Measurements from ENCODE around the gene RHBDL2. TPM values are rescaled to one million over a fixed set of nuclear protein-coding genes. Genes with fewer than 3 reads are reported as not detected.

The RHBDL2 gene
- total and polyA plus RNA-seq, 2 donors (not counting 3 experiments of a cell fraction or from before 2014, with no cell fraction given), result 0.06 to 1.4 TPM

DNA sequence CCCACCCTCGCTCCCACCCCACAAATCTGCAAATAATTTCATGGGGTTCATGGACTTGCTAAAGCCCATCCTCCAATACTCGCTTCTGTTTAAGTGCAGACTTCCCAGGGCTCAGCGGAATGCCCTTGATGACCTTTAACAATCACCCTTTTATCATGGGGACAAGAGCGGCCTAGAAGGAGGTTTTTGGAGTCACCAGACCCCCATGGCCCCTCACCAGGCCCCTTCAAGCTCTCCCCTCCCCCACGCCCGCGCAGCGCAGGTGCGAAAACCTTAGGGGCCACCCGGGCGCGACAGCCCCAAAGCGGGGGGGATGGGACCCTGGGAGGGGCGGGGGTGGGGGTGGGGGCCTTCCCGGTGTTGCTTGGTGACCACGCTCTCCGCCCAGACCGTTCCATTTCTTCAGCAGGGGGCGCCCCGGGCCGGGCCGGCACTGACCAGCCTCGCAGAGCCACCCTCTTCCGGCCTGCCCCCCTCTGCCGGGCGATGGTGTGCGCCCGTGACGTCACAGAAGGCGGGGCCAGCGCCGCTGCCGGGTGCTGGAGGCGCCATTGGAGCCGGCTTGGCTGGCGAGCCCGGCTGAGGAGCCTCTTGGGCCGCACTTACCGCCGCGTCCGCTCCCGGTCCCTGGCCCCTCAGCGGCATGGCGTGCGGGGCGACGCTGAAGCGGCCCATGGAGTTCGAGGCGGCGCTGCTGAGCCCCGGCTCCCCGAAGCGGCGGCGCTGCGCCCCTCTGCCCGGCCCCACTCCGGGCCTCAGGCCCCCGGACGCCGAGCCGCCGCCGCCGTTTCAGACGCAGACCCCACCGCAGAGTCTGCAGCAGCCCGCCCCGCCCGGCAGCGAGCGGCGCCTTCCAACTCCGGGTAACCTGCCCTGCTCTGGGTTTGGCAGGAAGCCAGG lies 49.4 kb upstream of the RHBDL2 start, which contains the start of gene AKIRIN1:
Gene AKIRIN1 (plus strand): TSS at position 539 of the 900 bp plus-strand sequence. CDS start 105 bp downstream, at position 644.
- H3K79me2 ChIP-seq (ENCODE audit: control insufficient read depth, insufficient read depth, low read length), result peaks cover 49% of the 10 kb centered on the region
- peak within 1 kb of the TSS; percentile 85 for H3K27ac ChIP-seq (ENCODE audit: insufficient read depth, low read depth, low read length)
- H3K9me1 ChIP-seq (replicated peaks; ENCODE audit: control insufficient read depth, extremely low read depth, insufficient read depth, low read length), result no peaks in the 10 kb centered on the region
- H3K9me3 ChIP-seq (replicated peaks; ENCODE audit: control insufficient read depth, insufficient read depth, low read length), result no peaks in the 10 kb centered on the region
- DNase-seq (ENCODE audit: low read depth, low spot score) (peak; percentile 97), FAIRE-seq (peak; percentile 89)
- H3K4me1 ChIP-seq (ENCODE audit: control insufficient read depth, extremely low read depth, insufficient read depth, low read length), result peaks cover 27% of the 10 kb centered on the region
- peaks cover 0 to 3% of the 10 kb centered on the region in 2 experiments for H3K36me3 ChIP-seq (ENCODE audit: control insufficient read depth in 2 of 2, extremely low read depth in 1 of 2, insufficient read depth in 2 of 2, low read length in 2 of 2)
- intact Hi-C loops (cut with micrococcal nuclease), result loop anchor here (1.0 to 5.0 kb wide), 4 partner anchors 35 to 586 kb away; partner anchors contain the start of genes MYCBP, NDUFS5, PABPC4 and RRAGC
- H3K9ac ChIP-seq (replicated peaks; ENCODE audit: extremely low read depth, insufficient read depth, low read length), result peak within 1 kb of the TSS; percentile 98
- CTCF ChIA-PET, result no interaction called here
- peak within 1 kb of the TSS; percentile 67 to 83 (median 82) for H3K4me3 ChIP-seq (replicated peaks in 1 of 3; ENCODE audit: insufficient read depth in 1 of 3, low read depth in 1 of 3, low read length in 3 of 3)
- dilution Hi-C loops (cut with MboI; ENCODE audit: extremely low pct_ligation_motif_present, low sequenced_read_pairs), result no loop called here
- no TSS peak for BruUV-seq (replicated peaks)
- H2AFZ ChIP-seq (ENCODE audit: low read depth, low read length), result peak within 1 kb of the TSS; percentile 100
- POLR2A ChIA-PET, result no interaction called here
- no peaks in the 10 kb centered on the region for H3K27me3 ChIP-seq (ENCODE audit: control insufficient read depth in 2 of 2, insufficient read depth in 2 of 2, low read length in 2 of 2)
- TF ChIP-seq MYC (IDR thresholded peaks at IDR 0.05; ENCODE audit: low read depth, low read length) (no peak), FOS (IDR thresholded peaks at IDR 0.05; ENCODE audit: borderline replicate concordance, insufficient read depth, low read length) (no peak), POLR2AphosphoS5 (IDR thresholded peaks at IDR 0.05; ENCODE audit: insufficient read depth, low read depth, low read length) (peak; percentile 98), POLR2A (IDR thresholded peaks at IDR 0.05; ENCODE audit: low read depth, low read length) (peak; percentile 95), GATA2 (IDR thresholded peaks at IDR 0.05; ENCODE audit: insufficient read depth, insufficient read length, low read depth, low read length) (no peak), EZH2 (IDR thresholded peaks at IDR 0.05; ENCODE audit: borderline replicate concordance, low read depth, low read length, severe bottlenecking) (no peak), JUN (IDR thresholded peaks at IDR 0.05; ENCODE audit: borderline replicate concordance, insufficient read depth, insufficient read length, low read depth) (no peak)
- TF ChIP-seq, protein P1, sequence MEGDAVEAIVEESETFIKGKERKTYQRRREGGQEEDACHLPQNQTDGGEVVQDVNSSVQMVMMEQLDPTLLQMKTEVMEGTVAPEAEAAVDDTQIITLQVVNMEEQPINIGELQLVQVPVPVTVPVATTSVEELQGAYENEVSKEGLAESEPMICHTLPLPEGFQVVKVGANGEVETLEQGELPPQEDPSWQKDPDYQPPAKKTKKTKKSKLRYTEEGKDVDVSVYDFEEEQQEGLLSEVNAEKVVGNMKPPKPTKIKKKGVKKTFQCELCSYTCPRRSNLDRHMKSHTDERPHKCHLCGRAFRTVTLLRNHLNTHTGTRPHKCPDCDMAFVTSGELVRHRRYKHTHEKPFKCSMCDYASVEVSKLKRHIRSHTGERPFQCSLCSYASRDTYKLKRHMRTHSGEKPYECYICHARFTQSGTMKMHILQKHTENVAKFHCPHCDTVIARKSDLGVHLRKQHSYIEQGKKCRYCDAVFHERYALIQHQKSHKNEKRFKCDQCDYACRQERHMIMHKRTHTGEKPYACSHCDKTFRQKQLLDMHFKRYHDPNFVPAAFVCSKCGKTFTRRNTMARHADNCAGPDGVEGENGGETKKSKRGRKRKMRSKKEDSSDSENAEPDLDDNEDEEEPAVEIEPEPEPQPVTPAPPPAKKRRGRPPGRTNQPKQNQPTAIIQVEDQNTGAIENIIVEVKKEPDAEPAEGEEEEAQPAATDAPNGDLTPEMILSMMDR (IDR thresholded peaks at IDR 0.05; ENCODE audit: extremely low read depth in 1 of 2, insufficient read depth in 1 of 2, low read depth in 1 of 2, low read length in 2 of 2), result no peak
- TF ChIP-seq, protein P2, sequence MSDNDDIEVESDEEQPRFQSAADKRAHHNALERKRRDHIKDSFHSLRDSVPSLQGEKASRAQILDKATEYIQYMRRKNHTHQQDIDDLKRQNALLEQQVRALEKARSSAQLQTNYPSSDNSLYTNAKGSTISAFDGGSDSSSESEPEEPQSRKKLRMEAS (IDR thresholded peaks at IDR 0.05; ENCODE audit: insufficient read depth, insufficient read length), result no peak
- H4K20me1 ChIP-seq (replicated peaks; ENCODE audit: control insufficient read depth, extremely low read depth, insufficient read depth, low read length), result peaks cover 4% of the 10 kb centered on the region
- H3K4me2 ChIP-seq (ENCODE audit: insufficient read depth, low read length), result peak within 1 kb of the TSS; percentile 87
